Embryonic facial prominence (tissue), 1 donor: Measurements from ENCODE around the gene SLC66A2.
A peak's percentile ranks its signal among the peaks of the same experiment; 100 is the strongest.
"Not testable (repeated sequence)": the region's sequence is repeated elsewhere in the genome, so short reads cannot be mapped to it uniquely, and the experiment has no call there.

Experiments
- DNase-seq: peaks from one replicate; pipeline ENCODE4 v3.0.0-alpha.2; 2016; ENCODE audit errors: extremely low spot score

The SLC66A2 gene

DNA sequence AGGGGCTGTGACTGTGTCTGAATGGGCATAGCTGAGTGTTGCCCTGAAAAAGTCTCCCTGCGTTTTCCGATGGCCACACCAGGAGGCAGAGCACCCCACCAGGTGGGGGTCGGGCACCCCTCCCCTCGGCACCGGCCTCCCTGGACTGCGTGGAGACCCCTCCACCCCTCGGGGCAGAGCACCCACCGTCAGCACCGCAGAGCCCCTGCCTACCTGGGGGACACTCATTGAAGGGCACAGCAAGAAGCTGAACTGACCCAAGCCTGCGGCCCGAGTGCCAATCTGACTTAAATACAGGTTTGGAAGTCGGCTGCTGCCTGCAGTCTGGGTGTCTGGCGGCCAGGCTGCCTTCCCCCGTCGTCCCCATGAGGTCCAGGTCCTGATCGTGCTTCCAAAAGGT, 83.8 kb downstream of the SLC66A2 start:
- no peak for DNase-seq

DNA sequence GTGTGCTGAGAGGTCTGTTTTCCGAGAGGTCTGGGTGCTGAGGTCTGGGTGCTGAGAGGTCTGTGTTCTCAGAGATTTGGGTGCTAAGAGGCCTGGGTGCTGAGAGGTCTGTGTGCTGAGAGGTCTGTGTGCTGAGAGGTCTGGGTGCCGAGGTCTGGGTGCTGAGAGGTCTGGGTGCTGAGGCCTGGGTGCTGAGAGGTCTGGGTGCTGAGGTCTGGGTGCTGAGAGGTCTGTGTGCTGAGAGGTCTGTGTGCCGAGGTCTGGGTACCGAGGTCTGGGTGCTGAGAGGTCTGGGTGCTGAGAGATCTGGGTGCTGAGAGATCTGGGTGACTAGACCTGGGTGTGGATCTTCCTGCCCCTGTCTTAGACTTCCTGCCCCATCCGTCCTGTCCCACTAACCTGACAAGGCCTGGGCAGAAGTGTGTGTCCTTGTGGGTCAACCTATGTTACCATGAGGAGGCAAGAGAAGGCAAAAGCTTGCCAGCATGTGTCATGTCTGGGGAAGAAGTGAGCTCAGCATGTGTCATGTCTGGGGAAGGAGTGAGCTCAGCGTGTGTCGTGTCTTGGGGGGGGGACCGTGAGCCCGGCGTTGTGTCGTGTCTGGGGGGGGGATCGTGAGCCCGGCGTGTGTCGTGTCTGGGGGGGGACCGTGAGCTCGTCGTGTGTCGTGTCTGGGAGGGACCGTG, 84.4 kb downstream of the SLC66A2 start:
- no peak for DNase-seq

DNA sequence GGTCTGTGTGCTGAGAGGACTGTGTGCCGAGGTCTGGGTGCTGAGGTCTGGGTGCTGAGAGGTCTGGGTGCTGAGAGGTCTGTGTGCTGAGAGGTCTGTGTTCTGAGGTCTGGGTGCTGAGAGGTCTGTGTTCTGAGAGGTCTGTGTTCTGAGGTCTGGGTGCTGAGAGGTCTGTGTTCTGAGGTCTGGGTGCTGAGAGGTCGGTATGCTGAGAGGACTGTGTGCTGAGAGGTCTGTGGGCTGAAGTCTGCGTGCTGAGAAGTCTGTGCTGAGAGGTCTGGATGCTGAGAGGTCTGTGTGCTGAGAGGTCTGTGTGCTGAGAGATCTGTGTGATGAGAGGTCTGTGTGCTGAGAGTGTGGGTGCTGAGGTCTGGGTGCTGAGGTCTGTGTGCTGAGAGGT, 85.5 kb downstream of the SLC66A2 start:
- DNase-seq = not testable (repeated sequence)

DNA sequence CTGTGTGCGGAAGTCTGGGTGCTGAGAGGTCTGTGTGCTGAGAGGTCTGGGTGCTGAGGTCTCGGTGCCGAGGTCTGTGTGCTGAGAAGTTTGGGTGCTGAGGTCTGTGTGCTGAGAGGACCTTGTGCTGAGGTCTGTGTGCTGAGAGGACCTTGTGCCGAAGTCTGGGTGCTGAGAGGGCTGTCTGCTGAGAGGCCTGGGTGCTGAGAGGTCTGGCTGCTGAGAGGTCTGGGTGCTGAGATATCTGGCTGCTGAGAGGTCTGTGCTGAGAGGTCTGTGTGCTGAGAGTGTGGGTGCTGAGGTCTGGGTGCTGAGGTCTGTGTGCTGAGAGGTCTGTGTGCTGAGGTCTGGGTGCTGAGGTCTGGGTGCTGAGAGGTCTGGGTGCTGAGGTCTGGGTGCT, 86.5 kb downstream of the SLC66A2 start:
- not testable (repeated sequence) for DNase-seq

DNA sequence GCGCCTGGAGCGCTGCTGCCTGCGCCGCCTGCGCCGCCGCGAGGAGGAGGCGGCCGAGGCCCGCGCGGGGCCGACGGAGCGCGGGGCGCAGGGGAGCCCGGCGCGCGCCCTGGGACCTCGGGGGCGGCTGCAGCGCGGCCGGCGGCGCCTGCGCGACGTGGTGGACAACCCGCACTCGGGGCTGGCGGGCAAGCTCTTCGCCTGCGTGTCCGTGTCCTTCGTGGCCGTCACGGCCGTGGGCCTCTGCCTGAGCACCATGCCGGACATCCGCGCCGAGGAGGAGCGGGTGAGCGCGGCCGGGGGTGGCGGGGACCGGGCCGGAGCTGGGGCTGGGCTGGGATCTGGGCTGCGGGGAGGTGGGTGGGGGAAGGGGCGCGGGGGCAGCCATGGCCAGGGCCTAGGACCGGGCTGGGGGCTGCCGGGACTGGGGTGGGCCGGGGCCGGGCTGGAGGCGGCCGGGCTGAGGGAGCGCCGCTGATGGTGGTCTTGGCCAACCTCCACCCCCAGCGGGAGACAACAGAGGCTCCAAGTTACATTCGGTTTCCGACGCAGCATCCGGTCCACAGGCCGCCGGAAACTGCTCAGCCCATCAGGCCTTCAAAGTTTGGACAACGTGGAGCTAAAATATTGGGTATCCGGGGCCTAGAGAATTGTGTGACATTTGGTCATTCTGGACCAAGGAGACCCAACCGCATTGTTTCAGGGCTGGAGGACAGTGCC, 87.3 kb downstream of the SLC66A2 start:
- DNase-seq = no peak

DNA sequence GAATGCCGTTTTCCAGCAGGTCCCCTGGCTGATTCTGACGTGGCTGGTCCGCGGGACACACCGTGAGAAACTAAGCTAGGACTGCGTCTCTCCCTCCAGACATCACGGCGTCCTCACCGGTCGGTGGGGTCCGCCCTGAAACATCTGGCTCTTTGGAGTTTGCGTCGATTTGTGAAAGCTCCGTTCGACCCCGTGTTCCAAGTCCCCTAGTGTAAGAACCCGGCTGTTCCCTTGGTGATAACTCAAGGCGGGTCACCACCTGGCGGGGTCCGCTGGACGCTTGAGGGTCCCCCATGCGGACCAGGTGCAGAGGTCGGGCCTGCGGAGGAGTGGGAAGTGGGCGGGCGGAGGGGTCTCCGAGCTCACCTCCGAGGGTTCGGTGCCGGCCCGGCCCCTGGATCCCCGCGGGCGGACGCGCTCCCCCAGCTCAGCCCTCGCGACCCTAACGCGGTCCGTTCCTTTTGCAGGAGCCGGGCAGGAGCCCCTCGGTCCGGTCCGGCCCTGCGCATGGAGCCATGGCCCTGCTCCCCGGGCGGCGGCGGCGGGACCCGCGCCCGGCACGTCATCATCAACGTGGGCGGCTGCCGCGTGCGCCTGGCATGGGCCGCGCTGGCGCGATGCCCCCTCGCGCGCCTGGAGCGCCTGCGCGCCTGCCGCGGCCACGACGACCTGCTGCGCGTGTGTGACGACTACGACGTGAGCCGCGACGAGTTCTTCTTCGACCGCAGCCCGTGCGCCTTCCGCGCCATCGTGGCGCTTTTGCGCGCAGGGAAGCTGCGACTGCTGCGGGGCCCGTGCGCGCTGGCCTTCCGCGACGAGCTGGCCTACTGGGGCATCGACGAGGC, 88.1 kb downstream of the SLC66A2 start:
- DNase-seq = no peak

DNA sequence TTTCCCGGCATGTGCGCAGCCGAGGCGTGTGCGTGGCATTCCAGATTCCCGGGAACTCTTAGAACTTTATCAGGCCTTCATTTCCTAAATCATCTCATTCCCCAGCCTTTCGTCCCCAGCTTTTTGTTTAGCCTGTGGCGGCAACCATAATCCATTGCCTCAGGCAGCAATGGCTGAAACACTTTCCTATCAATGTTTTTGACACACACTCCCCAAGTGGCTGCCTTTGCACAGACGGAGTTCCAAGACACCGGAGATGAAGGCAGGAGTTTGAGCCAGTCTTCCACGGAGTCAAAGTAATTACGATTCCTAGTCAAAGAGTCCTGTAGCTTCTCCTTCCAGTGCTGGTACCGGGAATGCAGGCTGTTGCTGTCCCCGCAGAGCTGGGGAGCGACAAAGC, 88.9 kb downstream of the SLC66A2 start:
- no peak for DNase-seq

DNA sequence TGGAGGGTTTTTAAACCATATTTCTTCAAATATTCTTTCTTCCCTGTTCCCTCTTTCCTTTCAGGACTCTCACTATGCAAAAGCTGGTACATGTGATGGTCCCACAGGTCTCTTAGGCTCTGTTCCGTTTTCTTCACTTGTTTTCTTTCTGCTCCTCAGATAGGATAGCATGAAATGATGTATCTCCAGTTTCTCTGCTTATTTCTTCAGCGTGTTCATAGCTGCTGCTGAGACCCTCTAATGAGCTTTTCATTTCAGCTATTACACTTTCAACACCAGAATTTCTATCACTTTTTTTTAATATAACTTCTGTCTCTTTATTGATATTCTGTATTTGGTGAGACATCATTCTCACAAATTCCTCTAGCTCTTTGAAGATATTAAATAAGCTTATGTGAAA, 89.8 kb downstream of the SLC66A2 start:
- no peak for DNase-seq

DNA sequence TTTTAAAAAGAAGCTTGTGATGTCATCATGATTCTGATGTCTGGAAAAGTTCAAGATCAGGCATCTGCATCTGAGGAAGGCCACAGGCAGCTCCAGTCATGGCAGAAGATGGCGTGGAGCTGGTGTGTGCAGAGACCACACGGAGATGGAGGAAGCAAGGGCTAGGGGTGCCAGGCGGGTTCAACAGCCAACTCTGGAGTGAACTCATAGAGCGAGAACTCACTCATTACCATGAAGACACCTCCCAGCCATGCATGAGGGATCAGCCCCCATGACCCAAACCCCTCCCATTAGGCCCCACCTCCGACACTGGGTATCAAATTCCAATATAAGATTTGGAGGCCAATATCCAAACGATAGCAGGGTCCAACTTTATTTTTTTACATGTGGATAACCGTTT, 92.1 kb downstream of the SLC66A2 start:
- no peak for DNase-seq

DNA sequence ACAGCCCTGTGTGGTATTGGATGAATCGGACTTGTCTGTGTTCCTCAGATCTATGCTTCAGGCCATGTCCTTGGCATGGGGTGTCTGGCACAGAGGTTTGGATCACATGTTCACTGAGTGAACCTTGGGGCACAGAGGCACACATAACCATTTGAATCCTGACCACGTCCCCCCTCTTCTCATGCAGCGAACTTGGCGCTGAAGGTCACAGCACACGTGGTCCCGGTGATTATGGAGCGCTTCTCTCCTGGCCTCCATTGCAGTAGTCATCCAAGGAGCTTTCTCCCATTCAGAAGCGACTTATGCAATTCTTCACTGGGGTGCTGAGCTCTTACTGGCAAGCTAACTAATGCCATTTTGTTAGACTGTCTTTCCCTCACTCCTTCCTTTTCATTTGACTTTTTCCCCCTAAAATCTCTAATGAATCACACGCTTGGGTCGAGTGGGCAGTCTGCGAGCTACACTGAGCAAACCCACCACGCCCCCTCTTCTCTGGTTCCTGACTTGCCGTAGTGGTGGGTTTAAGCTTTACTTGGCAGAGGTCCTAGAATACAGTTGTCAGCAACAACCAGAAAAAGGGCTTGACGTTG, 94.3 kb downstream of the SLC66A2 start:
- peak; percentile 76 for DNase-seq

DNA sequence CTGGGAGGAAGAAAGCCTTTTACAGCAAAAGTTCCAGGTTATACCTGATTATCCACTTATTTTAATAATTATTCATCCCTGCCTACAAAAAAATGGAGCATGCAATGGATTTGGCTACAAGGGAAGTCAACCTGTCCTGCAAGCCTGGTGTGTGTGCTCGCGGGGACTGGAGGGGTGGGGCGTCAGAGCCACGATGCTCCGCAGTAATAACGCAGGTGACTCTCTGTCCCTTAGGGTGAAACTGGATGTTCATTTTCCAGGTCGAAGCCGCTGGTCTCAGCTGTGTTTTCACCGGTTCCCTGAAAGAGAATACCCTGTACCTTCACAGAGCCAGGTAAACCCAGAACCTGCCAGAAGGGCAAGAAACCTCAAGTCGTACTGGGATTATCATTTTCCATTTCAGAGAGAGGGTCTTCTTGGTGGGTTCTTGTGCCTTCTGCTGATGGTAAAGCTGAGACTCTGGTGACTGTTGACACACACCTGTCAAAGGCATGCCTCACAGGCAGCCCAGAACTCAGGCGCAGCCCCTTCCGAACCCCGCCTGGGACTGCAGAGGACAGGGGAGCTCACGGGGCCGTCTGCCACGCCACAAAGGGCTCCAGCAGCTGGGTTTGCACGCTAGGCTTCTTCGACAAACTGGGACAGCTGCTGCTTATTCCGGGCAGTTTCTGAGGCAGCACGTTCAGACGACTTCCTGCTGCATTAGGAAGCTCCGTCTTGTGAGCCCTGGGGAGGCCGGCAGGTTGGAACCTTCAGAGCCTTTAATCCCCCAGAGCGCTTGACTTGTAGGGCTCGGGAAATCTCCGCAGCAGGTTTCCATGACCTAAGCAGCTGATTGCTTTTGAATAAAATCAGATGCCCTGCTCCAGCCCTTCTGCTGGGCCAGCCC, 95.1 kb downstream of the SLC66A2 start:
- DNase-seq = no peak

DNA sequence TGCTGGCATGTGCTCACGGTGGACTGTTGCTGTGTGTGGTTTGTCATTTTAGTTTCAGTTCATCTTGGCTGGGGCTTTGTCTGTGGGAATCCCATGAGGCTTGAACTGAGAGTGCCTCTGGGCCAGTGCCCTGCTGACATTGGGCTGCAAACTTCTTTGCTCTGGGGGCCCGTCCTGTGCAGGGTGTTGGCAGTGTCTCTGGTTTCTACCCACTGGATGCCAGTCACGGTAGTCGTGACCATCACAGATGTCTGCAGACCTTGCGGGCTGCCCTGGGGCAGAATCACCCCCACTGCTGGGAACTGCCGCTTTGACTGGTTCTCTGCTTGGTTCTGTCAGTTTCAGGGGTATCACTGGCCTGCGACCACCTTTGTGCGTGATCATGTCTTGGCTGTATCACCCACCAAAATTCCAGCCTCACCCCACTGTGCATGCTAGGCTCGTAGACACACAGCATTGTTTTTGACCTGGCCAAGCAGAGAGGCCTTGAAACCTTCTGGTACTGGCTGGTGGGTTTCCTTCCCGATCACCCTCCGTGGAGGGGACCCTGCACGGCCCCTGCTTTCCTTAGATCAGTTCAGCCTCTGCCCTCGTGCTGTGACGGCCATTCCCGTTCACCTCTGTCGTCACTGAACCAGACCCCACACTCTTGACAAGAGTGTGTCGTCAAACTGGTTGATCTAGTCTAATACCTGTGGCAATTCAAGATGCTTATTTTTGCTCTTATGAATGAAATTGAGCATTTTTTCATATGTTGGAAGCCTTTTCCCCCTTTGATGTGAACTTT, 96.1 kb downstream of the SLC66A2 start:
- no peak for DNase-seq

DNA sequence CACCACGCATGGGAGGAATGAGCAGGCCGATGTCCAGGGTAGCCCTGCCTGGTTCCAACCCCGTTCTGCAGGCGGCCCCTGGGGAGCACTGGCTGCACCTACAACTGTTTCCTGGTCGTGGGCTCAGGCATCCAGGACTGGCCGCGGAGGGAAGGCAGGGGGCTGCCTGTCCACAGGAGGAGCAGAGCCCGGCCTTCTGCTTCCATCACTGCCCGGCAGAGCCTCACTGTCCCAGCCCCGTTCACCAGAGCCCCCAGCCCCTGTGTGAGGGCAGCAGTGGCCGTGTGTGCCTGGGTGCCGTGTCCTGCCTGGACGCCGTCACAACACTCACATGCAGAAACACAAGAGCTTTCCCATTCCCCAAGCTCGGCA, 97.5 kb downstream of the SLC66A2 start:
- DNase-seq = no peak

DNA sequence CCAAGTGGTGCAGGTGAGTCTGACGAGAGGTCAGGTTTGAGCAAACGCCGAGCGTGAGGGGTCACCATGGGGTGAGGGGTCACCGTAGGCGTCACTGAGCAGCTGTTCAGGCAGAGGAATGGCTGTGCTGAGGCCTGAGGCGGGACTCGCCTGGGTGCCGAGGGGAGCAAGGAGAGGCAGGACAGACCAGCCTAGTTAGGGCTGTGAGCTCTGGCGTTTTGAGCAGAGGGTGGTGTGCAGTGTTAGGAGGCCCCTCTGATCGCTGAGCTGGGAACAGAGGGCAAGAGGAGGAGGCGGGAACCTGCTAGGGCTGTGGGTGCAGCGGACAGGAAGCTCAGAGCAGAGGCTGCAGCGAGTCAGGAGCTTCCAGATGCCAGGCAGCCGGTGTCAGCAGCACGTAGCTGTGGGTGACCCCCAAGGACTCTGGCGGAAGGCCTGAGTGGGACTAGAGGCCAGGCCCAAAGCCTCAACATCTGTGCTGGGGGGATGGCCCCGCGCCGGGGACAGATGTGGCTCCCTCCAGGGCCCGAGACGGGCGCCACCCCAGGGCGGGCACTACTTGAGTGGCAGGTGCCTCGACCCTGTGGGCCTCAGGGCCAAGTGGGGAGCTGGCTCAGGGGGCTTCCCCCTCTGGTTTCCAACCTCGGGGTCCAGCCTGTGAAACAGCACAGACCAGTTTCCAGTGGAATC, 98.0 kb downstream of the SLC66A2 start:
- DNase-seq = no peak

DNA sequence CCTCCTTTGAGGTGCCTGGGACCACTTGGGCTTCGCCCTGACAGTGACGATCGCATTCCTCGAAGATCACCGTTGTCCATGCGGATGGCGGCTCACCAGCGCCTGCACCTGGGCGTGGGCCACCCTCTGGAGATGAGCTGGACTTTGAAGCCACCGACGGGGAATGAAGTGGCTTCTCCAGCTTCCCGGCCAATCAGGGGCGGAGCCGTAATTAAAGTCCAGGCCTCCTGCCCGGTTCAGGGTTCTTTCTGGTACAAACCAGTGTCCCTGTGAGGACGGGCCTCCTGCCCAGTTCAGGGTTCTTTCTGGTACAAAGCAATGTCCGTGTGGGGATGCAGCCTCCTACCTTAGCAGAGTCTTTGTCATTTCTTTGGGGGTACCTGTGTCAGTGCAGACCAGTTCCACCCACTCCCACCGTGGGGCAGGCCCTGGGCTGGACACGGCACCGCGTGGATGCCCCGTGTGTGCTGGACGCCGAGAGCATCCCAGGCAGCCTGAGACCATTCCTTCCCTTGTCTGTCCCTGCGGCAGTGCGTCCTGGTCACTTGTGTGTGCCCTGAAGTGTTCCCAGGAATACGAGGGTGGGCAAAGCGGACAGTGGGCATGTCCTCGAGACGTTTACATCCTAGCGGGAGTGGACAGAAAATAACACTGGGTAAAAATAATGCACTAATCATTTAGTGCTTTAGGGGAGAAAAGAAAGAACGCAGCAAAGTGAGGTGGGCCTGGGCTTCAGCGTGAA, 98.7 kb downstream of the SLC66A2 start:
- no peak for DNase-seq
